KBM-7 (cell line): Measurements from ENCODE around the gene SLC4A7.
A peak's percentile ranks its signal among the peaks of the same experiment; 100 is the strongest.

ENCODE experiments used
- DNase-seq: peaks from one replicate; pipeline ENCODE4 v3.0.0-alpha.2; 2015
- in situ Hi-C: fragments of 300-500 bp; cut with MboI; formaldehyde crosslinking; loops from 2 replicates; pipeline ENCODE4 v1.14.3; 2020; ENCODE audit warnings: low sequenced_read_pairs, low pct_unique_long_range_greater_than_20kb, mixed read lengths

Gene SLC4A7

GRCh38 chr3:27378331-27378730 is 105.9 kb downstream of the SLC4A7 start:
- DNase-seq: no peak
- in situ Hi-C loops: no loop called here

- in situ Hi-C loops: no loop called here
These were observed 107.9 kb downstream of the SLC4A7 start for GRCh38 chr3:27376109-27376772.

GRCh38 chr3:27368831-27369607 is 115.2 kb downstream of the SLC4A7 start, which contains the start of gene NEK10:
NEK10 (minus strand) TSS chr3:27369383; CDS start chr3:27352882, 16,501 bp downstream.
- DNase-seq: peak; percentile 91
- in situ Hi-C loops: no loop called here

More at GRCh38 chr3:27376109-27376772, 107.9 kb downstream of the SLC4A7 start:
- no peak for DNase-seq

- DNase-seq: no peak
- in situ Hi-C loops: no loop called here
These were observed 118.1 kb downstream of the SLC4A7 start for GRCh38 chr3:27366062-27366591.

- no peak for DNase-seq
- in situ Hi-C loops: no loop called here
These were observed 123.8 kb downstream of the SLC4A7 start for GRCh38 chr3:27360113-27361078.

- in situ Hi-C loops: no loop called here
- no peak for DNase-seq
These were observed 125.8 kb downstream of the SLC4A7 start for GRCh38 chr3:27358372-27358771.

GRCh38 chr3:27357665-27358258 is 126.4 kb downstream of the SLC4A7 start:
- in situ Hi-C loops: no loop called here

GRCh38 chr3:27356976-27357375 is 127.2 kb downstream of the SLC4A7 start:
- in situ Hi-C loops: no loop called here

More at GRCh38 chr3:27357665-27358258, 126.4 kb downstream of the SLC4A7 start:
- DNase-seq: peak; percentile 73

GRCh38 chr3:27354588-27355203 is 129.5 kb downstream of the SLC4A7 start:
- no peak for DNase-seq
- in situ Hi-C loops: no loop called here

More at GRCh38 chr3:27356976-27357375, 127.2 kb downstream of the SLC4A7 start:
- no peak for DNase-seq

- DNase-seq: no peak
- in situ Hi-C loops: no loop called here
These were observed 130.0 kb downstream of the SLC4A7 start for GRCh38 chr3:27354161-27354560.

- DNase-seq: no peak
- in situ Hi-C loops: no loop called here
These were observed 131.0 kb downstream of the SLC4A7 start for GRCh38 chr3:27353221-27353620.

GRCh38 chr3:27352047-27352446 is 132.1 kb downstream of the SLC4A7 start:
- no peak for DNase-seq

GRCh38 chr3:27349832-27350231 is 134.4 kb downstream of the SLC4A7 start:
- in situ Hi-C loops: no loop called here
- no peak for DNase-seq

More at GRCh38 chr3:27352047-27352446, 132.1 kb downstream of the SLC4A7 start:
- in situ Hi-C loops: no loop called here

- DNase-seq: no peak
- in situ Hi-C loops: no loop called here
These were observed 138.0 kb downstream of the SLC4A7 start for GRCh38 chr3:27345959-27346865.

GRCh38 chr3:27345493-27345892 is 138.7 kb downstream of the SLC4A7 start:
- peak; percentile 57 for DNase-seq
- in situ Hi-C loops: no loop called here

GRCh38 chr3:27345045-27345444 is 139.1 kb downstream of the SLC4A7 start:
- in situ Hi-C loops: no loop called here
- DNase-seq: no peak

GRCh38 chr3:27344192-27344591 is 140.0 kb downstream of the SLC4A7 start:
- in situ Hi-C loops: no loop called here
- no peak for DNase-seq
